ENCODE data around the gene DOC2A. TPM values are rescaled to one million over a fixed set of nuclear protein-coding genes. Genes with fewer than 3 reads are reported as not detected.
A peak's percentile ranks its signal among the peaks of the same experiment; 100 is the strongest.

Gene DOC2A
- total and polyA plus RNA-seq, 9 of the 15 experiments (the other 6 are each of a cell fraction or from before 2014, with no cell fraction given): 0.03 to 0.38 (median 0.28) TPM; not detected in 1

GRCh38 chr16:29995324-29995910 lies 15.4 kb downstream of the DOC2A start, which contains the start of gene HIRIP3 (continued):
- TF ChIP-seq ELK3 (CRISPR knock-in tag; IDR thresholded peaks at IDR 0.05): no peak
- TF ChIP-seq STAT5B (CRISPR knock-in tag; IDR thresholded peaks at IDR 0.05): no peak
- no peak for TF ChIP-seq CREB5 (CRISPR knock-in tag; IDR thresholded peaks at IDR 0.05)
- no peak for TF ChIP-seq FOXJ2 (tag; IDR thresholded peaks at IDR 0.05)
- TF ChIP-seq ZBTB12 (CRISPR knock-in tag; IDR thresholded peaks at IDR 0.05): no peak
- TF ChIP-seq YBX1 (IDR thresholded peaks at IDR 0.05): no peak
- TF ChIP-seq ETS1 (conservative IDR thresholded peaks at IDR 0.05; ENCODE audit: control insufficient read depth, low read depth, low read length): peak; percentile 61; the same call in 1 of the 2 replicates
- peak; percentile 20 for TF ChIP-seq BRD9 (IDR thresholded peaks at IDR 0.05; ENCODE audit: low read depth, partially characterized antibody)
- 0 out of 2 replicates have a peak, but pooled peaks have one; percentile 21 for TF ChIP-seq ZNF282 (CRISPR knock-in tag; IDR thresholded peaks at IDR 0.05)
- no peak for TF ChIP-seq HNRNPH1 (optimal IDR thresholded peaks at IDR 0.05; ENCODE audit: low read depth, low read length)
- no peak for TF ChIP-seq ZNF780A (CRISPR knock-in tag; IDR thresholded peaks at IDR 0.05)
- no peak for TF ChIP-seq TAL1 (IDR thresholded peaks at IDR 0.05)
- no peak for TF ChIP-seq ZNF316 (IDR thresholded peaks at IDR 0.05)
- no peak; the same call in 1 of the 2 replicates for TF ChIP-seq DIDO1 (tag; IDR thresholded peaks at IDR 0.05; ENCODE audit: low read depth)
- peak; percentile 66; the same call in 1 of the 2 replicates for TF ChIP-seq TOE1 (IDR thresholded peaks at IDR 0.05; ENCODE audit: borderline replicate concordance)
- no peak for TF ChIP-seq TOE1 (CRISPR knock-in tag; IDR thresholded peaks at IDR 0.05; ENCODE audit: borderline replicate concordance, low read depth)
- no peak for TF ChIP-seq FOXJ3 (CRISPR knock-in tag; IDR thresholded peaks at IDR 0.05)
- no peak for TF ChIP-seq ZC3H11A (IDR thresholded peaks at IDR 0.05; ENCODE audit: low read depth, low read length)
- no peak for TF ChIP-seq ZNF324 (CRISPR knock-in tag; IDR thresholded peaks at IDR 0.05)
- peak; percentile 84 for TF ChIP-seq MXD1 (CRISPR knock-in tag; IDR thresholded peaks at IDR 0.05; ENCODE audit: borderline replicate concordance, poor library complexity, severe bottlenecking)
- no peak; the same call in 1 of the 2 replicates for TF ChIP-seq EGR1 (conservative IDR thresholded peaks at IDR 0.05)
- no peak for TF ChIP-seq ZNF253 (CRISPR knock-in tag; conservative IDR thresholded peaks at IDR 0.05)
- TF ChIP-seq ZNF398 (CRISPR knock-in tag; IDR thresholded peaks at IDR 0.05): no peak
